Omental fat pad (tissue), 4 donors: ENCODE results near the gene TTLL3. TPM values are rescaled to one million over a fixed set of nuclear protein-coding genes. Genes with fewer than 3 reads are reported as not detected.

Experiments
- ATAC-seq: fragments of 150-250 bp; one replicate; pipeline ENCODE4 v1.9.1; 2016; ENCODE audit warnings: mild to moderate bottlenecking, moderate library complexity; ENCODE audit not compliant: low FRiP score
- DNase-seq: peaks from one replicate; pipeline ENCODE4 v3.0.0-alpha.2; 2019; ENCODE audit warnings: low spot score
- CTCF ChIP-seq, 3 donors: fragments of 450-650 bp; IDR thresholded peaks; one replicate each; pipeline ENCODE4 v1.5.1; 2016 to 2017; ENCODE audit warnings: antibody characterized with exemption in 3 of 3, mild to moderate bottlenecking in 3 of 3, moderate library complexity in 2 of 3
- total RNA-seq, 4 donors: library from RNA; depleted of rRNA; stranded (reverse); fragments of >200 nt; gene quantifications; one replicate each; pipeline ENCODE4 v1.1.0, GENCODE V29; 2016

The TTLL3 gene
- total RNA-seq, 4 donors from 2014 or later, result 40.4 to 91.1 (median 54.7) TPM

DNA sequence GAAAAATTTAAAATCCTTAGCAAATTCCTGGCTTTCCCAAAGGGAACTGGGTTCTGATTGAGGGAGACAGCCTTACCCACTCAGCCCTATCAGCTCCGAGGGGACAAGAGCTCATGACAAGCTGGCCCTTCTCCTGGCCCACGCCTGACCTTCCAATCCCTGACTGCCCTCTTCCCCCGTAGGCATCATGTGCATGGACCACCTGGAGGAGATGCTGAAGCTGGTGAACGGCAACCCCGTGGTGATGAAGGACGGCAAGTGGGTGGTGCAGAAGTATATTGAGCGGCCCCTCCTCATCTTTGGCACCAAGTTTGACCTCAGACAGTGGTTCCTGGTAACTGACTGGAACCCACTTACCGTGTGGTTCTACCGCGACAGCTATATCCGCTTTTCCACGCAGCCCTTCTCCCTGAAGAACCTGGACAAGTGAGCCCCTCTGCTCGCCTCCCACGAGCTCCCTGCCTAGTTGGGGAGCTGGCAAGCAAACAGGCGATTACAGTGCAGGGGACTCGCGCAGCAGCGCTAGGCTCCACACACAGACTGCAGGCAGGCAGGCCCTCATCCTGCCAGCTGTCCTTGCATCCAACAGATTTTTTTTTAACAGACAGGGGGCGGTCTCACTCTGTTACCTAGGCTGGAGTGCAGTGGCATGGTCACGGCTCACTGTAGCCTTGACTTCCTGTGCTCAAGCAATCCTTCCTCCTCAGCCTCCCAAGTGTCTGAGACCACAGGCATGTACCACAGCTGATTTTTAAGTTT lies 16.9 kb downstream of the TTLL3 start:
- no peak for TF ChIP-seq CTCF (IDR thresholded peaks at IDR 0.05)
- DNase-seq (no peak), ATAC-seq (no peak)

GRCh38 chr3:9828801-9829755 lies 19.0 kb downstream of the TTLL3 start:
- no peak for ATAC-seq
- TF ChIP-seq CTCF (IDR thresholded peaks at IDR 0.05), result no peak
- no peak for DNase-seq

- TF ChIP-seq CTCF (IDR thresholded peaks at IDR 0.05), result no peak
- no peak for ATAC-seq
- DNase-seq, result no peak
Measured at GRCh38 chr3:9831253-9831652, 21.2 kb downstream of the TTLL3 start.

GRCh38 chr3:9833078-9833477 lies 23.0 kb downstream of the TTLL3 start:
- ATAC-seq (no peak), DNase-seq (no peak)

GRCh38 chr3:9834520-9835380 lies 24.7 kb downstream of the TTLL3 start:
- DNase-seq (no peak), ATAC-seq (no peak)
- TF ChIP-seq CTCF (IDR thresholded peaks at IDR 0.05), result no peak

More at GRCh38 chr3:9833078-9833477, 23.0 kb downstream of the TTLL3 start:
- TF ChIP-seq CTCF (IDR thresholded peaks at IDR 0.05), result no peak

GRCh38 chr3:9837701-9838582 lies 27.9 kb downstream of the TTLL3 start:
- DNase-seq, result no peak
- TF ChIP-seq CTCF (IDR thresholded peaks at IDR 0.05), result no peak
- ATAC-seq, result no peak
